HEK293 (cell line): ENCODE data around the gene OIP5.

Source experiments
- ZNF707 ChIP-seq: fragments of 450-650 bp; formaldehyde crosslinking; IDR thresholded peaks from 2 replicates; pipeline ENCODE4 v1.5.1; 2016; ENCODE audit warnings: missing biosample characterization, missing genetic modification characterization
- ZNF792 ChIP-seq: fragments of 450-650 bp; formaldehyde crosslinking; IDR thresholded peaks from 2 replicates; pipeline ENCODE4 v1.5.1; 2016; ENCODE audit warnings: missing biosample characterization, missing genetic modification characterization
- TF ChIP-seq, protein P1 (sequence below): fragments of 450-650 bp; formaldehyde crosslinking; IDR thresholded peaks from 2 replicates; pipeline ENCODE4 v1.5.1; 2016; ENCODE audit warnings: missing biosample characterization, missing genetic modification characterization

DNA sequence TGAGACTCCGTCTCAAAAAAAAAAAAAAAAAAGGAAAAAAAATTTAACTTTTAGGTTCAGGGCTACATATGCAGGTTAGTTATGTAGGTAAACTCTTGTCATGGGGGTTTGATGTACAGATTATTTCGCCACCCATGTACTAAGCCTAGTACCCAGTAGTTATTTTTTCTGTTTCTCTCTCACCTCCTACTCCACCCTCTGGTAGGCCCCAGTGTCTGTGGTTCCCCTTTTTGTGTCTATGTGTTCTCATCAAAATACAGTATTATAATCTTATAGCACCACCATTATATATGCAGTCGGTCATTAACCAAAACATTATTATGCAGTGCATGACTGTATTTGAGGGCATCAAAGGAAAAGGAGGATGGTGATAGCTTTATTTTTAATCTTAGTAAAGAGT lies 54.1 kb downstream of the OIP5 start:
- TF ChIP-seq ZNF792 (tag by site-specific recombination) (no peak), ZNF707 (tag by site-specific recombination) (no peak)
- TF ChIP-seq, protein P1, sequence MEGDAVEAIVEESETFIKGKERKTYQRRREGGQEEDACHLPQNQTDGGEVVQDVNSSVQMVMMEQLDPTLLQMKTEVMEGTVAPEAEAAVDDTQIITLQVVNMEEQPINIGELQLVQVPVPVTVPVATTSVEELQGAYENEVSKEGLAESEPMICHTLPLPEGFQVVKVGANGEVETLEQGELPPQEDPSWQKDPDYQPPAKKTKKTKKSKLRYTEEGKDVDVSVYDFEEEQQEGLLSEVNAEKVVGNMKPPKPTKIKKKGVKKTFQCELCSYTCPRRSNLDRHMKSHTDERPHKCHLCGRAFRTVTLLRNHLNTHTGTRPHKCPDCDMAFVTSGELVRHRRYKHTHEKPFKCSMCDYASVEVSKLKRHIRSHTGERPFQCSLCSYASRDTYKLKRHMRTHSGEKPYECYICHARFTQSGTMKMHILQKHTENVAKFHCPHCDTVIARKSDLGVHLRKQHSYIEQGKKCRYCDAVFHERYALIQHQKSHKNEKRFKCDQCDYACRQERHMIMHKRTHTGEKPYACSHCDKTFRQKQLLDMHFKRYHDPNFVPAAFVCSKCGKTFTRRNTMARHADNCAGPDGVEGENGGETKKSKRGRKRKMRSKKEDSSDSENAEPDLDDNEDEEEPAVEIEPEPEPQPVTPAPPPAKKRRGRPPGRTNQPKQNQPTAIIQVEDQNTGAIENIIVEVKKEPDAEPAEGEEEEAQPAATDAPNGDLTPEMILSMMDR, result no peak
